Prostate gland (tissue), 2 donors: ENCODE data around the gene ZRANB3. TPM values are rescaled to one million over a fixed set of nuclear protein-coding genes. Genes with fewer than 3 reads are reported as not detected.
"Not testable (repeated sequence)": the region's sequence is repeated elsewhere in the genome, so short reads cannot be mapped to it uniquely, and the experiment has no call there.

Experiments
- DNase-seq: peaks from one replicate; pipeline ENCODE4 v3.0.0-alpha.2; 2019; ENCODE audit warnings: low spot score
- H3K27ac ChIP-seq, 2 donors: fragments of 200-600 bp; sonication (generic); 2 replicates each; pipeline ENCODE4 v1.5.1; 2017 to 2019
- H3K27me3 ChIP-seq: fragments of 200-600 bp; sonication (generic); replicated peaks from 2 replicates; pipeline ENCODE4 v1.5.1; 2019; ENCODE audit not compliant: insufficient read depth
- H3K36me3 ChIP-seq, 2 donors: fragments of 200-600 bp; sonication (generic); 1 replicate in 1 of 2; 2 replicates in 1 of 2; pipeline versions ENCODE4 v1.5.1 to v1.8.1; 2017 to 2019
- H3K4me1 ChIP-seq: fragments of 200-600 bp; sonication (generic); replicated peaks from 2 replicates; pipeline ENCODE4 v1.5.1; 2019
- H3K4me3 ChIP-seq, 2 donors: fragments of 200-600 bp; sonication (generic); 2 replicates each; pipeline ENCODE4 v1.5.1; 2017 to 2019
- H3K9me3 ChIP-seq: fragments of 200-600 bp; sonication (generic); 2 replicates; pipeline ENCODE4 v1.5.1; 2017
- CTCF ChIP-seq, 4 experiments: fragments of 200-600 bp in 2 of 4; fragments of 450-650 bp in 2 of 4; sonication (generic) in 2 of 4; IDR thresholded peaks; 1 replicate in 3 of 4; 2 replicates in 1 of 4; pipeline ENCODE4 v1.5.1; 2016 to 2019; ENCODE audit warnings: antibody characterized with exemption in 4 of 4, mild to moderate bottlenecking in 2 of 4, moderate library complexity in 2 of 4
- POLR2A ChIP-seq: fragments of 450-650 bp; IDR thresholded peaks from one replicate; pipeline ENCODE4 v1.6.1; 2016; ENCODE audit warnings: antibody characterized with exemption, mild to moderate bottlenecking
- POLR2AphosphoS5 ChIP-seq: sonication (generic); formaldehyde crosslinking; IDR thresholded peaks from one replicate; pipeline ENCODE4 v1.6.1; 2017; ENCODE audit warnings: antibody characterized with exemption
- WGBS: methylation state at CpG from one replicate; pipeline ENCODE4 v1.1.5; 2018; 5-methylcytosine and 5-hydroxymethylcytosine counted together
- intact Hi-C: fragments of 100-400 bp; cut with DNase I; formaldehyde crosslinking; loops from one replicate; pipeline ENCODE4 v1.14.2; 2022
- total RNA-seq, 2 donors: library from RNA; depleted of rRNA; stranded (reverse); fragments of >200 nt; gene quantifications; one replicate each; pipeline ENCODE4 v1.1.0, GENCODE V29; 2016

ZRANB3 gene
- total RNA-seq, 2 donors from 2014 or later = 5.1 to 11.1 TPM

DNA sequence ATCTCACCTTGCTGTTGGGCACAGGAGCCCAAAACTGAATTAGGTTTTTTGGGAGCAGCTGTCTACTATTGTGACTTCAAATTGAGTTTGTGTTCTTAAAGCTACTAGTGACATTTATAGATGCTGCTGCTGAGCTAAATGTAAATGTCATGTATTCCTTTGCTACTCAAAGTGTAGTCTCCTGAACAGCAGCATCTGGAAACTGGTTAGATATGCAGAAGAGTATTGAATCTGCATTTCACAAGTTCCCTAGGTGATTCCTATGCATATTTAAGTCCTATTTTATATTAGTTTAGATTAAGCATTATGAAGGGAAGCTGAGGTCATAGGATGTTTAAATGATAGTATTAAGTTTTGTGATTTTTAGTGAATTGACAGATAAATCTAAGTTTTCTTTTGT, 411.4 kb downstream of the ZRANB3 start:
- Histone ChIP-seq H3K36me3 (no peaks in the 10 kb centered on the region), H3K9me3 (no peaks in the 10 kb centered on the region), H3K4me3 (no peak overlapping the region), H3K27ac (no peak overlapping the region), H3K27me3 (no peaks in the 10 kb centered on the region), H3K4me1 (peaks cover 5% of the 10 kb centered on the region)
- no peak for DNase-seq
- no peak for TF ChIP-seq POLR2A
- no peak for TF ChIP-seq POLR2AphosphoS5
- intact Hi-C loops = no loop called here

DNA sequence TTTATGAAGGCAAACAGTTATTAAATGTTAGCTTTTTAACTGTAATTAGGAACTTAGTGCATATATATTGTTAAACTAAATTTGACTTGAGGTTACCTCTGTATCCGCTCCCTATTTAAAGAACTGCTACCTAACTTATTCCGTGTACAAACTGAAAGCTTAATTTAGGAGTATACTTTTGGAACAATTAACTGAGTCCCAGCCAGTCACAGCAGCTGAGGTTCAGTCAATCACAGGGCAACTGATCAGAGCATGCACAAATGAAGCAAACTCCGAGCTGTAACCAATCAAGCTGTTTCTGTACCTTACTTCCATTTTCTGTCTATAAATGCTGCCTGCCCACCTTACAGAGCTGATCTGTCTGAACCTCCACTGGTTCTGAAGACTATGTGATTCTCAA, 417.7 kb downstream of the ZRANB3 start:
- no peak overlapping the region for H3K27ac ChIP-seq
- no peaks in the 10 kb centered on the region for H3K4me1 ChIP-seq
- H3K27me3 ChIP-seq = no peaks in the 10 kb centered on the region
- intact Hi-C loops = no loop called here
- DNase-seq = no peak
- no peaks in the 10 kb centered on the region for H3K9me3 ChIP-seq
- no peak overlapping the region for H3K4me3 ChIP-seq
- no peak for TF ChIP-seq POLR2A
- no peak for TF ChIP-seq POLR2AphosphoS5
- no peak for TF ChIP-seq CTCF (IDR thresholded peaks at IDR 0.05)
- 97% methylated on average over 3 of the region's 3 CpGs for WGBS
- H3K36me3 ChIP-seq = no peaks in the 10 kb centered on the region

DNA sequence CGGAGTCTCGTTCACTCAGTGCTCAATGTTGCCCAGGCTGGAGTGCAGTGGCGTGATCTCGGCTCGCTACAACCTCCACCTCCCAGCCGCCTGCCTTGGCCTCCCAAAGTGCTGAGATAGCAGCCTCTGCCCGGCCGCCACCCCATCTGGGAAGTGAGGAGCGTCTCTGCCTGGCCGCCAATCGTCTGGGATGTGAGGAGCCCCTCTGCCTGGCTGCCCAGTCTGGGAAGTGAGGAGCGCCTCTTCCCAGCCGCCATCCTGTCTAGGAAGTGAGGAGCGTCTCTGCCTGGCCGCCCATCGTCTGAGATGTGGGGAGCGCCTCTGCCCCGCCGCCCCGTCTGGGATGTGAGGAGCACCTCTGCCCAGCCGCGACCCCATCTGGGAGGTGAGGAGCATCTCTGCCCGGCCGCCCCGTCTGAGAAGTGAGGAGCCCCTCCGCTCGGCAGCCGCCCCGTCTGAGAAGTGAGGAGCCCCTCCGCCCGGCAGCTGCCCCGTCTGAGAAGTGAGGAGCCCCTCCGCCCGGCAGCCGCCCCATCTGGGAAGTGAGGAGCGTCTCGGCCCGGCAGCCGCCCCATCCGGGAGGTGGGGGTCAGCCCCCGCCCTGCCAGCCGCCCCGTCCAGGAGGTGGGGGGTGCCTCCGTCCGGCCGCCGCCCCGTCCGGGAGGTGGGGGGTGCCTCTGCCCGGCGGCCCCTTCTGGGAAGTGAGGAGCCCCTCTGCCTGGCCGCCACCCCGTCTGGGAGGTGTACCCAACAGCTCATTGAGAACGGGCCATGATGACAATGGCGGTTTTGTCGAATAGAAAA, 425.3 kb downstream of the ZRANB3 start:
- H3K27me3 ChIP-seq = not testable (repeated sequence)

GRCh38 chr2:135103843-135104242, 427.2 kb downstream of the ZRANB3 start:
- TF ChIP-seq POLR2AphosphoS5 (no peak), CTCF (IDR thresholded peaks at IDR 0.05) (no peak), POLR2A (no peak)
- intact Hi-C loops = no loop called here
- WGBS = 93% methylated on average over 1 of the region's 1 CpG

More for the DNA sequence above, 425.3 kb downstream of the ZRANB3 start:
- H3K27ac ChIP-seq, H3K4me1 ChIP-seq, H3K4me3 ChIP-seq, DNase-seq, intact Hi-C loops, H3K36me3 ChIP-seq, H3K9me3 ChIP-seq: not testable (repeated sequence)
- WGBS = 98% methylated on average over 46 of the region's 56 CpGs

DNA sequence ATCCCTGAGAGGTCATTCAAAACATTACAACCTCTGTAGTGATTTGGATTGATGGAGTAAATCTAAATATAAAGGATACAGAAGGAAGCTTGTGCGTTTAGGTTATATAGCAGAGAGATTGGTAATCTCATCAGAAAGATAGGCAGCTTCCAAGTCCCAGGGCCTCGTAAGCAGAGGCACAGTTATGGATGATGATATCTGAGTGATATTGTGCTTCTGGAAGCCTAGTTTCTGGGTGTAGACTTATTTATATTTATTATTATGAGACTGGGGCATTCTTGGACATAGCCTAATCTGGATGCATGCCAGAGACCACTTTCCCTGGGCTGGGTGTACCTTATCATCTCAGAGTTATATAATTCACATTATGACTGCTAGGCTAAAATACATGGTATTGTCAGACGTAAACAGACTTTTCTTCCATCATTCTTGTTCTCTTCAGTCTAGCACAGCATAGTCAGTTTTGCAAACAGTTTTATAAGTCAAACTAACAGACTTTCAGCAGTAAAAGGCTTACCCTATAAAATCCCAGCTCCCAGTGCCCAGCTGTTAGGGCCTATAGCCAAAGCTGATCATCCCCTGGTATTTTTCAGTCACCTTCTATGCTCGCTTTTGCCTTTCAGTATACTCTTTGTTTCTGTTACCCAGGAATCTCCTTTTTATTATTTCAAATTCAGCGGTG, 431.1 kb downstream of the ZRANB3 start:
- H3K27me3 ChIP-seq = no peaks in the 10 kb centered on the region
- intact Hi-C loops = no loop called here
- 72% methylated on average over 5 of the region's 5 CpGs for WGBS
- H3K36me3 ChIP-seq = no peaks in the 10 kb centered on the region
- TF ChIP-seq POLR2A = no peak
- no peak for TF ChIP-seq CTCF (IDR thresholded peaks at IDR 0.05)
- no peak for TF ChIP-seq POLR2AphosphoS5
- no peak for DNase-seq
- H3K27ac ChIP-seq = no peak overlapping the region
- no peak overlapping the region for H3K4me3 ChIP-seq
- no peaks in the 10 kb centered on the region for H3K4me1 ChIP-seq
- H3K9me3 ChIP-seq = no peaks in the 10 kb centered on the region

More at GRCh38 chr2:135103843-135104242, 427.2 kb downstream of the ZRANB3 start:
- no peaks in the 10 kb centered on the region for H3K36me3 ChIP-seq
- H3K27me3 ChIP-seq = no peaks in the 10 kb centered on the region
- H3K27ac ChIP-seq = no peak overlapping the region
- H3K9me3 ChIP-seq = no peaks in the 10 kb centered on the region
- no peaks in the 10 kb centered on the region for H3K4me1 ChIP-seq
- no peak for DNase-seq
- H3K4me3 ChIP-seq = no peak overlapping the region
